HG02885 (cell line): ENCODE measurements around the gene QRSL1.
"Not testable (repeated sequence)": the region's sequence is repeated elsewhere in the genome, so short reads cannot be mapped to it uniquely, and the experiment has no call there.

ENCODE experiments used
- ATAC-seq: cut with Tn5 transposase; IDR thresholded peaks from one replicate; pipeline ENCODE4 v1.9.1; 2021; ENCODE audit warnings: mild to moderate bottlenecking; ENCODE audit not compliant: unreplicated experiment, poor library complexity

Gene QRSL1

GRCh38 chr6:106667022-106667402 is 37.6 kb downstream of the QRSL1 start:
- ATAC-seq, result no peak

- ATAC-seq, result no peak
Observed at GRCh38 chr6:106670236-106670635, 40.9 kb downstream of the QRSL1 start.

- no peak for ATAC-seq
Observed at GRCh38 chr6:106671651-106672050, 42.3 kb downstream of the QRSL1 start.

- ATAC-seq, result no peak
Observed at GRCh38 chr6:106674541-106675229, 45.3 kb downstream of the QRSL1 start.

- no peak for ATAC-seq
Observed at GRCh38 chr6:106677282-106677681, 47.9 kb downstream of the QRSL1 start.

GRCh38 chr6:106684011-106684410 is 54.6 kb downstream of the QRSL1 start:
- no peak for ATAC-seq

GRCh38 chr6:106685833-106686232 is 56.5 kb downstream of the QRSL1 start:
- no peak for ATAC-seq

- ATAC-seq, result no peak
Observed at GRCh38 chr6:106688177-106688951, 59.0 kb downstream of the QRSL1 start.

- ATAC-seq, result no peak
Observed at GRCh38 chr6:106692112-106692818, 62.9 kb downstream of the QRSL1 start.

GRCh38 chr6:106692819-106693208 is 63.4 kb downstream of the QRSL1 start:
- no peak for ATAC-seq

GRCh38 chr6:106693418-106693817 is 64.0 kb downstream of the QRSL1 start:
- ATAC-seq, result no peak

GRCh38 chr6:106694343-106694742 is 65.0 kb downstream of the QRSL1 start:
- ATAC-seq, result no peak

GRCh38 chr6:106700581-106700980 is 71.2 kb downstream of the QRSL1 start:
- ATAC-seq, result no peak

- not testable (repeated sequence) for ATAC-seq
Observed at GRCh38 chr6:106701201-106701600, 71.8 kb downstream of the QRSL1 start.

GRCh38 chr6:106702046-106702445 is 72.7 kb downstream of the QRSL1 start:
- peak; percentile 49 for ATAC-seq

- peak; percentile 97 for ATAC-seq
Observed at GRCh38 chr6:106702451-106703110, 73.2 kb downstream of the QRSL1 start.

GRCh38 chr6:106704327-106704726 is 74.9 kb downstream of the QRSL1 start:
- no peak for ATAC-seq

GRCh38 chr6:106705156-106705555 is 75.8 kb downstream of the QRSL1 start:
- ATAC-seq, result no peak

- ATAC-seq, result no peak
Observed at GRCh38 chr6:106710580-106710979, 81.2 kb downstream of the QRSL1 start.

- ATAC-seq, result no peak
Observed at GRCh38 chr6:106714281-106714680, 84.9 kb downstream of the QRSL1 start.

- ATAC-seq, result no peak
Observed at GRCh38 chr6:106715922-106716321, 86.5 kb downstream of the QRSL1 start.
